ENCODE data around the gene NHSL2.

GRCh38 chrX:72126539-72127140, 216.0 kb downstream of the NHSL2 start:
- TF ChIP-seq TAF1 (CRISPR knock-in tag; IDR thresholded peaks at IDR 0.05): no peak
- TF ChIP-seq ZFP90 (CRISPR knock-in tag; IDR thresholded peaks at IDR 0.05; ENCODE audit: borderline replicate concordance): no peak
- TF ChIP-seq SOX13 (IDR thresholded peaks at IDR 0.05): no peak
- no peak for TF ChIP-seq SOX13 (CRISPR knock-in tag; conservative IDR thresholded peaks at IDR 0.05 in 1 of 2, IDR thresholded peaks at IDR 0.05 in 1 of 2)
- TF ChIP-seq ZNF274 (CRISPR knock-in tag; IDR thresholded peaks at IDR 0.05): no peak

Data from HepG2 (cell line).